Keratinocyte (primary cell): ENCODE data around the gene LRRN4CL. TPM values are rescaled to one million over a fixed set of nuclear protein-coding genes. Genes with fewer than 3 reads are reported as not detected.

ENCODE experiments used
- DNase-seq: peaks from one replicate; pipeline ENCODE4 v3.0.0-alpha.2; 2011; ENCODE audit warnings: low read depth, missing footprints, low spot score
- FAIRE-seq: peaks from 2 replicates; lab custom pipeline; 2011; peaks lifted over from hg19 to GRCh38; lab: Jason Lieb, UNC
- H2AFZ ChIP-seq: 2 replicates; pipeline ENCODE4 v1.6.0; 2012; ENCODE audit warnings: low read length, control low read depth, inconsistent platforms; ENCODE audit not compliant: control insufficient read depth
- H3K27ac ChIP-seq: 2 replicates; pipeline ENCODE4 v1.5.1; 2011; ENCODE audit warnings: low read length; ENCODE audit not compliant: control insufficient read depth, insufficient read depth
- H3K27me3 ChIP-seq: 3 replicates; pipeline ENCODE4 v1.6.0; 2011; ENCODE audit warnings: low read length; ENCODE audit not compliant: control insufficient read depth, insufficient read depth; ENCODE audit errors: extremely low read depth
- H3K36me3 ChIP-seq, 2 experiments: 2 replicates in 1 of 2; 3 replicates in 1 of 2; pipeline ENCODE4 v1.5.1; 2011; ENCODE audit warnings: low read length in 2 of 2, mild to moderate bottlenecking in 1 of 2; ENCODE audit not compliant: control insufficient read depth in 2 of 2, insufficient read depth in 2 of 2; ENCODE audit errors: extremely low read depth in 1 of 2
- H3K4me1 ChIP-seq: 3 replicates; pipeline ENCODE4 v1.5.1; 2011; ENCODE audit warnings: low read length; ENCODE audit not compliant: control insufficient read depth, insufficient read depth; ENCODE audit errors: extremely low read depth
- H3K4me2 ChIP-seq: 3 replicates; pipeline ENCODE4 v1.6.0; 2011; ENCODE audit warnings: low read depth, low read length; ENCODE audit not compliant: control insufficient read depth, insufficient read depth; ENCODE audit errors: extremely low read depth
- H3K4me3 ChIP-seq, 3 experiments: fragments of 200-600 bp in 1 of 3; sonication (generic) in 1 of 3; 2 replicates in 2 of 3; 3 replicates in 1 of 3; pipeline ENCODE4 v1.5.1; 2011 to 2016; ENCODE audit warnings: low read length in 3 of 3, mild to moderate bottlenecking in 3 of 3, control low read depth in 2 of 3, inconsistent platforms in 1 of 3, low read depth in 1 of 3, mixed read lengths in 1 of 3, mixed run types in 1 of 3, moderate library complexity in 1 of 3; ENCODE audit not compliant: control insufficient read depth in 2 of 3, insufficient read depth in 2 of 3; ENCODE audit errors: extremely low read depth in 1 of 3
- H3K79me2 ChIP-seq: 2 replicates; pipeline ENCODE4 v1.6.0; 2012; ENCODE audit warnings: low read length; ENCODE audit not compliant: control insufficient read depth, insufficient read depth
- H3K9ac ChIP-seq: 3 replicates; pipeline ENCODE4 v1.6.0; 2011; ENCODE audit warnings: low read length; ENCODE audit not compliant: control insufficient read depth, insufficient read depth; ENCODE audit errors: extremely low read depth
- H3K9me1 ChIP-seq: 3 replicates; pipeline ENCODE4 v1.6.0; 2011; ENCODE audit warnings: low read length; ENCODE audit not compliant: control insufficient read depth, insufficient read depth; ENCODE audit errors: extremely low read depth
- H3K9me3 ChIP-seq: 2 replicates; pipeline ENCODE4 v1.5.1; 2012; ENCODE audit warnings: low read depth, low read length; ENCODE audit not compliant: control insufficient read depth
- H4K20me1 ChIP-seq: 3 replicates; pipeline ENCODE4 v1.6.0; 2011; ENCODE audit warnings: low read length; ENCODE audit not compliant: control insufficient read depth, insufficient read depth; ENCODE audit errors: extremely low read depth
- CTCF ChIP-seq, 3 experiments: IDR thresholded peaks in 1 of 3; conservative IDR thresholded peaks in 1 of 3; optimal IDR thresholded peaks in 1 of 3; 2 replicates in 2 of 3; 3 replicates in 1 of 3; pipeline versions ENCODE3 to v1.5.1; 2011; ENCODE audit warnings: low read length in 3 of 3, mild to moderate bottlenecking in 3 of 3, moderate library complexity in 2 of 3, control low read depth in 1 of 3, inconsistent platforms in 1 of 3; ENCODE audit not compliant: insufficient read depth in 2 of 3; ENCODE audit errors: extremely low read depth in 1 of 3
- EZH2 ChIP-seq: IDR thresholded peaks from one replicate; pipeline ENCODE4 v1.6.1; 2012; ENCODE audit warnings: inconsistent platforms, mild to moderate bottlenecking, low read length, moderate library complexity
- dilution Hi-C: fragments of 300-500 bp; cut with MboI; formaldehyde crosslinking; loops from one replicate; pipeline ENCODE4 v1.7.0; 2020; ENCODE audit warnings: low sequenced_read_pairs; ENCODE audit not compliant: extremely low pct_ligation_motif_present
- polyA plus RNA-seq, 5 experiments: library from polyadenylated mRNA; depleted of rRNA in 3 of 5; stranded (reverse) in 3 of 5; stranded (forward) in 1 of 5; unstranded in 1 of 5; fragments of >200 nt; gene quantifications; 1 replicate in 1 of 5; 2 replicates in 3 of 5; 3 replicates in 1 of 5; pipeline versions ENCODE4 v1.2.1 to v1.2.3, GENCODE V29; 2011 to 2012; ENCODE audit warnings: missing spikeins in 2 of 5, low read depth in 1 of 5, low replicate concordance in 1 of 5

The LRRN4CL gene
- polyA plus RNA-seq, 1 donor (not counting 4 experiments of a cell fraction or from before 2014, with no cell fraction given), result 0.08 TPM

- FAIRE-seq (no peak), DNase-seq (no peak)
- Histone ChIP-seq H3K9me3 (no peaks in the 10 kb centered on the region), H2AFZ (no peak overlapping the region), H3K79me2 (peaks cover 12% of the 10 kb centered on the region), H3K4me1 (peaks cover 3% of the 10 kb centered on the region), H3K27ac (no peak overlapping the region), H3K9ac (no peak overlapping the region), H4K20me1 (no peaks in the 10 kb centered on the region), H3K4me2 (no peak overlapping the region), H3K36me3 (no peaks in the 10 kb centered on the region), H3K27me3 (no peaks in the 10 kb centered on the region), H3K4me3 (no peak overlapping the region), H3K9me1 (no peaks in the 10 kb centered on the region)
- dilution Hi-C loops, result no loop called here
- TF ChIP-seq CTCF (optimal IDR thresholded peaks at IDR 0.05 in 1 of 3, IDR thresholded peaks at IDR 0.05 in 1 of 3, conservative IDR thresholded peaks at IDR 0.05 in 1 of 3; ENCODE audit: extremely low read depth in 1 of 3, insufficient read depth in 2 of 3, low read length in 3 of 3) (no peak), EZH2 (no peak)
These were observed 32.4 kb downstream of the LRRN4CL start for GRCh38 chr11:62656796-62657429.

GRCh38 chr11:62654297-62654696, 35.0 kb downstream of the LRRN4CL start:
- Histone ChIP-seq H3K4me1 (peaks cover 6% of the 10 kb centered on the region), H3K9ac (no peak overlapping the region), H2AFZ (no peak overlapping the region), H3K9me3 (no peaks in the 10 kb centered on the region), H3K4me2 (no peak overlapping the region), H3K27ac (no peak overlapping the region), H3K4me3 (no peak overlapping the region), H4K20me1 (no peaks in the 10 kb centered on the region), H3K36me3 (peaks cover 3 to 8% of the 10 kb centered on the region in 2 experiments), H3K9me1 (no peaks in the 10 kb centered on the region), H3K79me2 (peaks cover 27% of the 10 kb centered on the region), H3K27me3 (no peaks in the 10 kb centered on the region)
- dilution Hi-C loops, result no loop called here
- FAIRE-seq (no peak), DNase-seq (no peak)
- TF ChIP-seq EZH2, result no peak
- TF ChIP-seq CTCF (optimal IDR thresholded peaks at IDR 0.05 in 1 of 3, IDR thresholded peaks at IDR 0.05 in 1 of 3, conservative IDR thresholded peaks at IDR 0.05 in 1 of 3; ENCODE audit: extremely low read depth in 1 of 3, insufficient read depth in 2 of 3, low read length in 3 of 3), result no peak
